Heart left ventricle (tissue), 16 donors: ENCODE measurements around the gene CLTB. TPM values are rescaled to one million over a fixed set of nuclear protein-coding genes. Genes with fewer than 3 reads are reported as not detected.

Experiments used
- ATAC-seq, 4 donors: fragments of 200-7000 bp; cut with Tn5 transposase; one replicate each; pipeline ENCODE4 v1.9.1; 2020 to 2022; ENCODE audit warnings: moderate library complexity in 4 of 4, mild to moderate bottlenecking in 3 of 4, moderate number of reproducible peaks in 1 of 4
- DNase-seq, 5 donors: peaks; one replicate each; pipeline ENCODE4 v3.0.0-alpha.2; 2020
- H3K27ac ChIP-seq, 12 donors: fragments of 200-600 bp; sonication (generic) in 4 of 12; one replicate each; pipeline versions ENCODE4 v1.5.0 to v1.8.0; 2016 to 2022; ENCODE audit warnings: mild to moderate bottlenecking in 2 of 12
- H3K27me3 ChIP-seq, 9 donors: fragments of 200-600 bp; sonication (generic) in 2 of 9; one replicate each; pipeline versions ENCODE4 v1.5.1 to v1.8.0; 2016 to 2022; ENCODE audit warnings: mild to moderate bottlenecking in 3 of 9
- H3K36me3 ChIP-seq, 9 donors: fragments of 200-600 bp; sonication (generic) in 2 of 9; one replicate each; pipeline versions ENCODE4 v1.5.0 to v1.8.0; 2018 to 2022; ENCODE audit warnings: mild to moderate bottlenecking in 2 of 9
- H3K4me1 ChIP-seq, 12 donors: fragments of 200-600 bp; sonication (generic) in 4 of 12; one replicate each; pipeline versions ENCODE4 v1.5.0 to v1.8.0; 2016 to 2022; ENCODE audit warnings: mild to moderate bottlenecking in 3 of 12
- H3K4me3 ChIP-seq, 12 donors: fragments of 200-600 bp; sonication (generic) in 4 of 12; one replicate each; pipeline versions ENCODE4 v1.5.0 to v1.8.0; 2017 to 2022; ENCODE audit warnings: mild to moderate bottlenecking in 9 of 12, moderate library complexity in 4 of 12
- H3K9me3 ChIP-seq, 12 donors: fragments of 200-600 bp; sonication (generic) in 4 of 12; one replicate each; pipeline versions ENCODE4 v1.5.0 to v1.8.0; 2016 to 2022; ENCODE audit warnings: mild to moderate bottlenecking in 1 of 12
- POLR2A ChIP-seq, 2 donors: fragments of 450-650 bp; IDR thresholded peaks; one replicate each; pipeline ENCODE4 v1.6.1; 2017; ENCODE audit warnings: antibody characterized with exemption in 2 of 2, mild to moderate bottlenecking in 2 of 2, moderate library complexity in 2 of 2
- WGBS, 4 donors: extraction: QIAGEN DNeasy Blood & Tissue Kit in 2 of 4; methylation state at CpG; one replicate each; pipeline versions ENCODE4 v1.1.5 to v1.1.7; 2013 to 2018; 5-methylcytosine and 5-hydroxymethylcytosine counted together
- intact Hi-C, 10 donors: fragments of 100-400 bp; cut with DNase I; formaldehyde crosslinking; loops; one replicate each; pipeline versions ENCODE4 v1.11.1 to v1.14.2; 2022
- polyA plus RNA-seq, 2 donors: library from polyadenylated mRNA; stranded (reverse); fragments of 200-250 nt; gene quantifications; one replicate each; pipeline ENCODE4 v1.2.3, GENCODE V29; 2013
- total RNA-seq, 9 donors: library from RNA; depleted of rRNA in 2 of 9; stranded (reverse); fragments of >200 nt in 2 of 9; fragmentation: NEBNext Ultra II Directional in 3 of 9; extraction: Animal tissue kit (Norgen Biotek cat#: 25700) in 3 of 9; gene quantifications; one replicate each; pipeline versions ENCODE4 v1.1.0 to v1.2.4, GENCODE V29; 2016 to 2023
- TF ChIP-seq, protein P1 (sequence below), 12 donors: fragments of 200-600 bp; sonication (generic) in 4 of 12; IDR thresholded peaks; one replicate each; pipeline versions ENCODE4 v1.5.0 to v1.8.0; 2018 to 2022; ENCODE audit warnings: antibody characterized with exemption in 12 of 12, mild to moderate bottlenecking in 5 of 12
- donor health status: ischemic (EF 13 %, LVEDD 7.1; RV severe dilation, severe dysfunction).
- donor health status: healthy with polysubstance abuse.
- donor health status: DM: no; HTN: yes; CAD: no.
- donor health status: DM: no; HTN: no; CAD: no.
- donor health status: ischemic (EF 25% LVEDD 6.9; RV normal size, moderate dysfunction).
- donor health status: ischemic (EF 25% LVEDD 5.7; RV mildly dilated, moderate dysfunction).
- donor health status: healthy.
- donor health status: DM: yes; HTN: yes; CAD: no.
- donor health status: ischemic (EF 35%, LVEDD 5.7; RV mildly dilated, moderate dysfunction).
- donor health status: nonischemic (EF 11% LVEDD 7.7; RV severe dilation, severe dysfunction).
- donor health status: DM: yes; HTN: yes; CAD: no.
- donor health status: PGD.
- donor health status: ischemic (EF 29% LVEDD 5.4; RV normal size, mild dysfunction).
- donor health status: nonischemic (EF 23%, LVEDD 6.1; RV moderate dilation, normal function).

The CLTB gene
- total and polyA plus RNA-seq, 11 donors: 185 to 464 (median 300) TPM

DNA sequence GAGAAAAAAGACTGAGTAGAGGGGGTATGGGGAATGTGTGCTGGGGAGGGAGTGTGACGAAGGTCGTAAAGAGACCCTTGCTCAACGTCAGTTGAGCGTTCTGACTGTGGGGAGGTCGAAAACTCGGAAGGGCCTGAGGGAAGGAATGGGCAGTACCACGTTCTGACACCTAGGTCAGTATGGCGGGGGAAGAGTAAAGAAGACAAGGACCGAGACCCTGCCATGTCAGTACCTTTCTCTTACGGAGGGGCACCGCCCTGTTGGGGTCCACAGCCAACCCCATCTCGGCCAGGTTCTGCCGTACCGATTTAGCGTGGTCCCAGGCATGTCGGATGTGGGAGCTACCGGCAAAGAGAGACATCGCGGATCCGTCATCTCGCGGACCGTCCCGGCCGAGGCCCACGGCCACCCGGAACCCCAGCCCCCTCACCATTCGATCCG lies 28.3 kb downstream of the CLTB start:
- Histone ChIP-seq H3K27me3 (no peaks in the 10 kb centered on the region), H3K36me3 (peaks cover 2 to 63% (median 59%) of the 10 kb centered on the region in 9 donors), H3K27ac (peak overlapping the region; percentile 85 to 100 (median 96)), H3K4me3 (peak overlapping the region; percentile 53 to 89 (median 82)), H3K4me1 (peaks cover 3 to 30% (median 22%) of the 10 kb centered on the region in 12 donors), H3K9me3 (no peaks in the 10 kb centered on the region)
- 1% methylated on average over 12 to 29 of the region's 29 CpGs for WGBS, 4 donors
- intact Hi-C loops: loop anchor here in 2 of 10 donors (1.0 to 10.0 kb wide), 3 partner anchors 25 to 147 kb away; partner anchors contain the start of gene RNF44 (in 1 of the 2)
- ATAC-seq: peak in 1 of 4 donors; percentile 0
- TF ChIP-seq, protein P1, sequence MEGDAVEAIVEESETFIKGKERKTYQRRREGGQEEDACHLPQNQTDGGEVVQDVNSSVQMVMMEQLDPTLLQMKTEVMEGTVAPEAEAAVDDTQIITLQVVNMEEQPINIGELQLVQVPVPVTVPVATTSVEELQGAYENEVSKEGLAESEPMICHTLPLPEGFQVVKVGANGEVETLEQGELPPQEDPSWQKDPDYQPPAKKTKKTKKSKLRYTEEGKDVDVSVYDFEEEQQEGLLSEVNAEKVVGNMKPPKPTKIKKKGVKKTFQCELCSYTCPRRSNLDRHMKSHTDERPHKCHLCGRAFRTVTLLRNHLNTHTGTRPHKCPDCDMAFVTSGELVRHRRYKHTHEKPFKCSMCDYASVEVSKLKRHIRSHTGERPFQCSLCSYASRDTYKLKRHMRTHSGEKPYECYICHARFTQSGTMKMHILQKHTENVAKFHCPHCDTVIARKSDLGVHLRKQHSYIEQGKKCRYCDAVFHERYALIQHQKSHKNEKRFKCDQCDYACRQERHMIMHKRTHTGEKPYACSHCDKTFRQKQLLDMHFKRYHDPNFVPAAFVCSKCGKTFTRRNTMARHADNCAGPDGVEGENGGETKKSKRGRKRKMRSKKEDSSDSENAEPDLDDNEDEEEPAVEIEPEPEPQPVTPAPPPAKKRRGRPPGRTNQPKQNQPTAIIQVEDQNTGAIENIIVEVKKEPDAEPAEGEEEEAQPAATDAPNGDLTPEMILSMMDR (IDR thresholded peaks at IDR 0.05): no peak
- no peak for TF ChIP-seq POLR2A (IDR thresholded peaks at IDR 0.05)
- DNase-seq: no peak

DNA sequence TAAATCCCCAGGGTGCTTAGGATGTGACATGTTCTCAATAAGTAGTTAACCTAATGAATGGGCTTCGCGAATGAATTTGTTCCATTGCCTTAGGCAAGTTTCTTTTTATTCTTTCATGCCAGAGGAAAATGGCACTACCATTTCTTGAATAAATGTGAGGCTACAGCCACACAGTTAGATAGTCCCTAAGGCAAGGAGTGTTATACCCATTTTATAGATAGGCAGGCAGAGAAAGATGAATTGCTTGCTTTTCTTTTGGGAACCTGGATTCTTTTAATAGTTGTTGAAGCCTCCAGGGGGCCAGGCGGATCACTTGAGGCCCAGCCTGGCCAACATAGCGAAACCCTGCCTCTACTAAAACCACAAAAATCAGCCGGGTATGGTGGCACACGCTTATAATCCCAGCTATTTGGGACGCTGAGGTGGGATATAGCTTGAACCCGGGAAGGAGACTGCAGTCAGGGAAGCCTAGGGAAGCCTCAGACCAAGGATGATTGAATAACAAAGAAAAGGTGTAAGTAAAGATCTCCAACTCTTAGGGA lies 28.9 kb downstream of the CLTB start:
- intact Hi-C loops: loop anchor here in 1 of 10 donors (10.0 kb wide), 1 partner anchor 147 kb away; the partner anchor contains the start of gene RNF44
- Histone ChIP-seq H3K4me1 (peaks cover 3 to 33% (median 22%) of the 10 kb centered on the region in 12 donors), H3K27me3 (no peaks in the 10 kb centered on the region), H3K9me3 (no peaks in the 10 kb centered on the region), H3K4me3 (peak overlapping the region; percentile 53 to 89 (median 82)), H3K36me3 (peaks cover 0 to 63% (median 59%) of the 10 kb centered on the region in 9 donors), H3K27ac (peak overlapping the region in 8 of 12 donors; percentile 85 to 100 (median 95))
- TF ChIP-seq POLR2A (IDR thresholded peaks at IDR 0.05): no peak
- TF ChIP-seq, protein P1 (IDR thresholded peaks at IDR 0.05): no peak
- no peak for ATAC-seq
- DNase-seq: no peak
- WGBS, 4 donors: 43 to 47% (median 44%) methylated on average over 8 of the region's 8 CpGs

DNA sequence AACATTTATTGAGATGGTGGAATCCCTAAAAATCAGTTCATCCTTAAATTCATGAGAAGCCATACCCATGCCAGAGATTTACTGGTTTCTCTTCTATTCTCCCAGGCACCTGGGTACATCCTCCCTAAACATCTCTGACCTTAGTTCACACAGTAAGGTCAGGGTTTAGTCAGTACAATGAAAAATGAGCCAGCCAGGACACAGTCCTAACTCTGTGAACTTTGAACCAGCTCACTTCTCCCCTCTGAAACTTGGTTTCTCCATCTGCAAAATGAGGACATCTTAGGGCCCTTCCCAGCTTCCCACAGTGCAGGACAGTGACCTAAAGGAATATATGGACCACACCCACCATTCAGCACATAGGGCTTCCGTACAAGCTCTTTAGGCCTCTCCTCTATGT lies 29.8 kb downstream of the CLTB start:
- intact Hi-C loops: loop anchor here in 1 of 10 donors (10.0 kb wide), 1 partner anchor 148 kb away; the partner anchor contains the start of gene RNF44
- no peaks in the 10 kb centered on the region for H3K27me3 ChIP-seq

DNA sequence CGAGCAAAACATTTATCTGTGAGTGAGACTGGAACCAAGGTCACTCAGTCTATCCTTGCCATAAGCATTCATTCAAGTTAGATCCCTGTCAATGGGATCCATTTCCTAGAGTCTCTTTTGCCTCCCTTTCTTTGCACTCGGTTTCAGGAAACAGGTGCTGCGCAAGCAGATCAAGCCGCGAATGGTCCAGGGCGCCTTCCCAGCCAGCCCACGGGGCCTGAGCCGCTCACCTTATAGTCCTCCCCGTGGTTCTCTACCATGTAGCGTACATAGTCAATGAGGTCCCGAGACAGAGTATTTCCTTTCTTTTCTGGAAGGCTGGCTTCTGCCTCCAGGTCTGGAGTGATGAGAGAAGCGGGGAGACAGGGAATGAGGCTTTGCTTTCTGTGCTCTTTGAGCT lies 31.3 kb downstream of the CLTB start:
- H3K27ac ChIP-seq: no peak overlapping the region
- peak in 1 of 5 donors; percentile 9 for DNase-seq
- no peak overlapping the region for H3K4me3 ChIP-seq
- H3K9me3 ChIP-seq: no peaks in the 10 kb centered on the region
- ATAC-seq: no peak
- peaks cover 3 to 46% (median 26%) of the 10 kb centered on the region in 12 donors for H3K4me1 ChIP-seq
- intact Hi-C loops: loop anchor here in 1 of 10 donors (10.0 kb wide), 1 partner anchor 150 kb away; the partner anchor contains the start of gene RNF44
- TF ChIP-seq, protein P1 (IDR thresholded peaks at IDR 0.05): no peak
- TF ChIP-seq POLR2A (IDR thresholded peaks at IDR 0.05): no peak
- peaks cover 0 to 51% (median 39%) of the 10 kb centered on the region in 9 donors for H3K36me3 ChIP-seq
- WGBS, 4 donors: 87 to 94% (median 91%) methylated on average over 12 of the region's 12 CpGs
- no peaks in the 10 kb centered on the region for H3K27me3 ChIP-seq

More for the DNA sequence above, 29.8 kb downstream of the CLTB start:
- Histone ChIP-seq H3K9me3 (no peaks in the 10 kb centered on the region), H3K27ac (no peak overlapping the region), H3K36me3 (peaks cover 0 to 62% (median 49%) of the 10 kb centered on the region in 9 donors), H3K4me3 (no peak overlapping the region), H3K4me1 (peaks cover 3 to 42% (median 24%) of the 10 kb centered on the region in 12 donors)
- WGBS, 4 donors: 50 to 82% (median 70%) methylated on average over 1 of the region's 1 CpG
- no peak for DNase-seq
- TF ChIP-seq, protein P1 (IDR thresholded peaks at IDR 0.05): no peak
- no peak for TF ChIP-seq POLR2A (IDR thresholded peaks at IDR 0.05)
- no peak for ATAC-seq
